ENCODE data around the gene API5. TPM values are rescaled to one million over a fixed set of nuclear protein-coding genes. Genes with fewer than 3 reads are reported as not detected.
"Not testable (repeated sequence)": the region's sequence is repeated elsewhere in the genome, so short reads cannot be mapped to it uniquely, and the experiment has no call there.

The API5 gene
- total RNA-seq, result 38.8 TPM
- long read RNA-seq, transcript API5-201 (14 exons, 3,714 nt), result major isoform, 42 of 94 reads
- long read RNA-seq, transcript API5-208 (14 exons, 1,868 nt), result minor isoform, 32 of 94 reads
- long read RNA-seq, partial matches to known transcripts, result 8 of 94 reads
- long read RNA-seq, other reads (novel, unspliced or antisense), result 10 of 94 reads

- peak; percentile 95 for DNase-seq (ENCODE audit: low spot score)
- intact Hi-C loops (cut with DNase I), result loop anchor here (5.0 kb wide), 1 partner anchor 45 kb away; the partner anchor contains the start of gene TTC17
These were observed at the start of gene API5 for GRCh38 chr11:43311791-43312607. Gene API5 (plus strand): TSS chr11:43311996. CDS start chr11:43312128, 132 bp downstream.

- intact Hi-C loops (cut with DNase I), result no loop called here
- no peak for DNase-seq (ENCODE audit: low spot score)
These were observed 43.8 kb upstream of the API5 start for GRCh38 chr11:43267856-43268580.

DNA sequence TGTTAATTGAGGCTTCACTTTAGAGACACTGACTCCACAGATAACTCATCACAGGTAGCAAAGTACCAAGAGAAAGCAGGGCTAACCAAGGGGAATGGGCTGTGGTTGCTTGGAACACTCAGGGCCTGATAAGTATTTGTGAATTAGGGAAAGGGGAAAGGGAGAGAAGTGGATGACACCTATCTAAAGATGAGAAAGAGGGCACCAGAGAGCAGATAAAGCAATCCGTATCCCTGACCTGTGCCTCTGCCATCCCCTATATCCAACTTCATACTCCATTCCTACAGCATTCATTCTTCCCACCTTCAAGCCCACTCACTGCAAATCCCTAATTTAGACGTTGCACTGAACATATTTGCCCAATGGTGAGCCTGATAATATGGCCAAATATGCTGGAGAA is 43.0 kb upstream of the API5 start:
- DNase-seq (ENCODE audit: low spot score), result no peak
- intact Hi-C loops (cut with DNase I), result no loop called here

DNA sequence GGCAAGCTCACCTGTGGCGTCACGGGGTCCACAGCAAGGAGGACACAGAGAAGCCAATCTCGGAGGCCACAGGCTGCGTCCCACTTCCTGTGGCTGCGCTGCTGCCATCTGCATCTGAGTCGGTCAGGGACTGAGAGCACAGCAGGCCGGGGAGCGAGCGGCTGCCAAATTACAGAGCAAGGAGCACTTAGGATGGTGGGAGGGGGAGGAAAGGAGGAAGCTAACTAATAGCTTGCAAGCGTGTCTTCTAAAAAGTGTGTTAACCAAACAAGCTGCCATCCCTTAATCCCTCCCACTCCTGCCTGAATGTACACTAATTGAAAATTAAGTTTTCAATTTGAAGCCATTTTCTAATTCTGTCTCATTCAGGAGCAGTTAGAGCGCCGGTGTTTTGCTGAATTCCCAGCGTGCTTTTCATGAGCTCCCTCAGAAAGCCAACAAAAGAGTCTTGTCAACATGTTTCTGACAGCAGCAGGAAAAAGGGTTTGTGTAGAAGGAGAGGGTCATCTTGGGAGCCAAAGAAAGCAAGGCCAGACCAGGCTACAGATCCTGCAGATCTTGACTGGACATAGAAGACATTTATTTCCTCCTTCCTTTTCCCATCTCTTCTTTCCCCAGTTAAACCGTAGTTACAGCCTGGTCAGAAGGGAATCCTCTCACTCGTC is 42.4 kb upstream of the API5 start:
- intact Hi-C loops (cut with DNase I), result no loop called here
- DNase-seq (ENCODE audit: low spot score), result no peak

DNA sequence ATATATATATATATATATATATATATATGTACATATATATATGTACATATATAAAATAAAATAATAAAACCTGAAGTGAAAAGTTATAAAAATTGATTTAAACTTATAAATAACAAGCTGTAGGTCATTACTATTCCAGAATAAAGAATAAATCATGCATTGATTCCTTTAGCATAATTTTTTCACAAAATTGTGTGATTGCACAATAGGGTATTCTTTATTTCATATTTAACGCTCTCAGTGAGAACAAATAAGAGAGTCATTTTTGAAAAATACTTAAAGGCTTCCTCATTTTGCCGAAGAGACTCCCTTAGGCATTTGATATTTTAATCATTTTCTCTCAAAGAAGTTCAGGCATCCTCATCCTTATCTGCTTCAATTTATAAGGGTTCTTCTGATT is 41.3 kb upstream of the API5 start:
- DNase-seq (ENCODE audit: low spot score), result no peak
- intact Hi-C loops (cut with DNase I), result no loop called here

- intact Hi-C loops (cut with DNase I), result no loop called here
- no peak for DNase-seq (ENCODE audit: low spot score)
These were observed 33.4 kb upstream of the API5 start for GRCh38 chr11:43278193-43278956.

GRCh38 chr11:43282607-43283440 is 29.0 kb upstream of the API5 start:
- intact Hi-C loops (cut with DNase I), result loop anchor here (2.0 to 10.0 kb wide), 2 partner anchors 512 to 1818 kb away; no protein-coding TSS in a partner anchor
- no peak for DNase-seq (ENCODE audit: low spot score)

DNA sequence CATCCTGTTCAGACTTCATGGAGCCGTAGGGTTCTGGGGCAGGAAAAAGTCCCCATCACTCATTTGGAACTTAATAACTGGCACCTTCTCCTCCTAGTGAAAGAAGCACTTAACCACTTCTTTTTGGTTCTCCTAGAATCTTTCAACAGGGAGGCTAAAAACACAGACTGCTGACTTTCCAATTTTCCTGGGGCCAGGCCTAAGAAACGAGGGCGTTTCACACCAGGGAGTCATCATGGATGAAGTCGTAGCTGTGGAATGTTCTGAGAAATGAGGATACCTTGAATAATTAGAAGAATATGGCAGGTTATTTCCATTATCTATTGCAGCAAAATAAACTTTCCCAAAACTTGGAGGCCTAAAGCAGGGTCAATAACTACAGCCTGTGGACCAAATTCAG is 26.0 kb upstream of the API5 start:
- intact Hi-C loops (cut with DNase I), result loop anchor here (10.0 kb wide), 1 partner anchor 1821 kb away; no protein-coding TSS in a partner anchor
- no peak for DNase-seq (ENCODE audit: low spot score)

GRCh38 chr11:43289368-43289767 is 22.4 kb upstream of the API5 start:
- intact Hi-C loops (cut with DNase I), result loop anchor here (10.0 kb wide), 1 partner anchor 1825 kb away; no protein-coding TSS in a partner anchor
- no peak for DNase-seq (ENCODE audit: low spot score)

- DNase-seq (ENCODE audit: low spot score), result no peak
- intact Hi-C loops (cut with DNase I), result no loop called here
These were observed 13.4 kb upstream of the API5 start for GRCh38 chr11:43298397-43298796.

- no peak for DNase-seq (ENCODE audit: low spot score)
- intact Hi-C loops (cut with DNase I), result no loop called here
These were observed 4.2 kb downstream of the API5 start for GRCh38 chr11:43315966-43316365.

GRCh38 chr11:43316451-43316850 is 4.7 kb downstream of the API5 start:
- intact Hi-C loops (cut with DNase I), result no loop called here
- no peak for DNase-seq (ENCODE audit: low spot score)

GRCh38 chr11:43327987-43328386 is 16.2 kb downstream of the API5 start:
- no peak for DNase-seq (ENCODE audit: low spot score)
- intact Hi-C loops (cut with DNase I), result no loop called here

- intact Hi-C loops (cut with DNase I), result no loop called here
- no peak for DNase-seq (ENCODE audit: low spot score)
These were observed 16.7 kb downstream of the API5 start for GRCh38 chr11:43328482-43328881.

GRCh38 chr11:43341159-43341558 is 29.4 kb downstream of the API5 start:
- no peak for DNase-seq (ENCODE audit: low spot score)

GRCh38 chr11:43351426-43351825 is 39.6 kb downstream of the API5 start:
- DNase-seq (ENCODE audit: low spot score); intact Hi-C loops (cut with DNase I): not testable (repeated sequence)

More at GRCh38 chr11:43341159-43341558, 29.4 kb downstream of the API5 start:
- intact Hi-C loops (cut with DNase I), result no loop called here

GRCh38 chr11:43354311-43354710 is 42.5 kb downstream of the API5 start:
- intact Hi-C loops (cut with DNase I), result no loop called here
- no peak for DNase-seq (ENCODE audit: low spot score)

DNA sequence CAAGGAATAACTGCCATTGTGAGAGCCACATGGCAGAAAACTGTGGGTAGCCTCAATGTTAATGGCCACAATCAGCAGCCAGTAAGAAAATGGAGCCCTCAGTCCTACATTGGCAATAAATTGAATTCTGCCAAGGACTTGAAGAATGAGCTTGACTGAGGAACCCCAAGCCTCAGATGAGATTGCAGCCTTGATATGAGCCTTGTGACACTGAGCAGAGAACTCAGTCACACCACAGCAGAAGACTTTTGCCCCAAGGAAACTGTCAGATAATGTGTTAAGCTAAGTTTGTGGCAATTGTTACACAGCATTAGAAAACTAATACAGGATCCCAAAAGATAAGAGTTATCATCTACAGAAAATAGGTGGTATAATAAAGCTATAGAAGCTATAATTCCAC is 44.5 kb downstream of the API5 start:
- intact Hi-C loops (cut with DNase I), result loop anchor here (5.0 kb wide), 1 partner anchor 44 kb away; the partner anchor contains the start of gene API5
- no peak for DNase-seq (ENCODE audit: low spot score)
